ENCODE results near the gene SLC46A3. TPM values are rescaled to one million over a fixed set of nuclear protein-coding genes. Genes with fewer than 3 reads are reported as not detected.

Gene SLC46A3, protein sequence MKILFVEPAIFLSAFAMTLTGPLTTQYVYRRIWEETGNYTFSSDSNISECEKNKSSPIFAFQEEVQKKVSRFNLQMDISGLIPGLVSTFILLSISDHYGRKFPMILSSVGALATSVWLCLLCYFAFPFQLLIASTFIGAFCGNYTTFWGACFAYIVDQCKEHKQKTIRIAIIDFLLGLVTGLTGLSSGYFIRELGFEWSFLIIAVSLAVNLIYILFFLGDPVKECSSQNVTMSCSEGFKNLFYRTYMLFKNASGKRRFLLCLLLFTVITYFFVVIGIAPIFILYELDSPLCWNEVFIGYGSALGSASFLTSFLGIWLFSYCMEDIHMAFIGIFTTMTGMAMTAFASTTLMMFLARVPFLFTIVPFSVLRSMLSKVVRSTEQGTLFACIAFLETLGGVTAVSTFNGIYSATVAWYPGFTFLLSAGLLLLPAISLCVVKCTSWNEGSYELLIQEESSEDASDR
- total RNA-seq, result 1 to 10 TPM; 3.3 to 9.0 (median 6.0) TPM
- polyA plus RNA-seq, result 1 to 10 TPM; 3.5 to 7.2 TPM

DNA sequence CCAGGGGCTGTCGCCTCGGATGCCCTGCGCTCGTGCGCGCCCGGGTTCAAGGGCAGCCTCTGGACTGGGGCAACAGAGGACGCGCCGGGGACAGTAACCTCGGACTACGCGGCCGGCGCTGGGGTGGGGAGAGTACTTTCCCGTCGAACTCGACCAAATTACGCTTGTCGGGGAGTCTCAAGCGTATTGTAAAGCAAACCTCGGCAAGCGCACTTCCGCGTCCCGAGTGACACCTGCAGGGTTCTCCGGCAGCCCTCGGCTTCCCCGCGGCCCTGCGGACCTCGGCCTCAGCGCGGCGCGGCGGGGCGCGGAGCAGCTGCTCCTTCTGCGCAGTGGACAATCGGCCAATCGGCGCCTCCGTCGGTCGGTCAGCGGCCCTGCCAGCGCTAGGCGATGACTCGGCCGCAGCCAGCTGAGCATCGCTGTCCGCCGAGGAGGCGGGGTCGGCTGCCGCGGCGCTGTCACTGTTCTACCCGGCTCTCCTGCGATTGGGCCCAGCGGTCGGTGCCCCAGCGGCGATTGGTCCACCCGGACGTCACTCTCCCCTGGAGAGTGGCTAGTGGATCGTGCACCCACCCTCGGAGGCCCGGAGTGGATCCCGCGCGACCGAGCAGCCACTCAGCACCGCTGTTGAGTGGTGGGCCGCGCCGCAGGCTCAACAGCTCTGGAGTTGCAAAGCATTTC lies at the start of gene SLC46A3:
TSS of gene SLC46A3 (minus strand) at position 428 of the 684 bp plus-strand sequence. CDS start 972 bp downstream, outside the sequence.
- DNase-seq (peak; percentile 97 to 98 (median 98)), FAIRE-seq (no peak)
- intact Hi-C loops (cut with DNase I), result no loop called here

DNA sequence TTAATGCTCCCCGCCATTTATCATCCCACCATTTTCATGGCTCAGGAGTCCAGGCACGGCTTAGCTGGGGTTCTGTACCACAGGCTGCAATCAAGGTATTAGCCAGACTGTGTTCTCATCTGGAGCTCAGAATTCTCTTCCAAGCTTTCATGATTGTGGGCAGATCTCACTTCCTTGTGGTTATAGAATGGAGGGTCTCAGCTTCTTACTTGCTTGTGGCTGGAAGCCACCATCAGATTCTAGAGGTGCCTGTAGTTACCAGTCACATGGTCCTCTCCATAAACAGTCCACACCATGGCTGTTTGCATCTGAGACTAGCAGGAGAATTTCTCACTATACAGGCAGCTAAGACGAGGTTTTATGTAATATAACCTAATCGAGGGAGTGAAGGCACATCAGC lies 45.1 kb upstream of the SLC46A3 start:
- Histone ChIP-seq H3K4me3 (no peak overlapping the region), H3K27me3 (no peaks in the 10 kb centered on the region), H3K27ac (no peak overlapping the region), H3K36me3 (no peaks in the 10 kb centered on the region), H3K9me3 (no peaks in the 10 kb centered on the region), H3K4me1 (no peaks in the 10 kb centered on the region)
- intact Hi-C loops (cut with DNase I), result no loop called here
- 54 to 69% methylated on average over 4 of the region's 4 CpGs for WGBS, 2 donors
- TF ChIP-seq, protein P1, sequence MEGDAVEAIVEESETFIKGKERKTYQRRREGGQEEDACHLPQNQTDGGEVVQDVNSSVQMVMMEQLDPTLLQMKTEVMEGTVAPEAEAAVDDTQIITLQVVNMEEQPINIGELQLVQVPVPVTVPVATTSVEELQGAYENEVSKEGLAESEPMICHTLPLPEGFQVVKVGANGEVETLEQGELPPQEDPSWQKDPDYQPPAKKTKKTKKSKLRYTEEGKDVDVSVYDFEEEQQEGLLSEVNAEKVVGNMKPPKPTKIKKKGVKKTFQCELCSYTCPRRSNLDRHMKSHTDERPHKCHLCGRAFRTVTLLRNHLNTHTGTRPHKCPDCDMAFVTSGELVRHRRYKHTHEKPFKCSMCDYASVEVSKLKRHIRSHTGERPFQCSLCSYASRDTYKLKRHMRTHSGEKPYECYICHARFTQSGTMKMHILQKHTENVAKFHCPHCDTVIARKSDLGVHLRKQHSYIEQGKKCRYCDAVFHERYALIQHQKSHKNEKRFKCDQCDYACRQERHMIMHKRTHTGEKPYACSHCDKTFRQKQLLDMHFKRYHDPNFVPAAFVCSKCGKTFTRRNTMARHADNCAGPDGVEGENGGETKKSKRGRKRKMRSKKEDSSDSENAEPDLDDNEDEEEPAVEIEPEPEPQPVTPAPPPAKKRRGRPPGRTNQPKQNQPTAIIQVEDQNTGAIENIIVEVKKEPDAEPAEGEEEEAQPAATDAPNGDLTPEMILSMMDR (IDR thresholded peaks at IDR 0.05), result no peak
- DNase-seq (no peak), ATAC-seq (no peak), FAIRE-seq (no peak)

More for the DNA sequence above, at the start of gene SLC46A3:
- WGBS, 2 donors, result 1% methylated on average over 69 to 78 of the region's 78 CpGs
- Histone ChIP-seq H3K27ac (peak within 1 kb of the TSS; percentile 80 to 91 (median 82)), H3K27me3 (no peaks in the 10 kb centered on the region), H3K4me1 (peaks cover 0 to 11% (median 10%) of the 10 kb centered on the region in 3 donors), H3K36me3 (no peaks in the 10 kb centered on the region), H3K4me3 (peak within 1 kb of the TSS; percentile 55 to 84 (median 69)), H3K9me3 (no peaks in the 10 kb centered on the region)
- ATAC-seq, result peak; percentile 97 to 99 (median 98)
- TF ChIP-seq, protein P1 (IDR thresholded peaks at IDR 0.05), result no peak

DNA sequence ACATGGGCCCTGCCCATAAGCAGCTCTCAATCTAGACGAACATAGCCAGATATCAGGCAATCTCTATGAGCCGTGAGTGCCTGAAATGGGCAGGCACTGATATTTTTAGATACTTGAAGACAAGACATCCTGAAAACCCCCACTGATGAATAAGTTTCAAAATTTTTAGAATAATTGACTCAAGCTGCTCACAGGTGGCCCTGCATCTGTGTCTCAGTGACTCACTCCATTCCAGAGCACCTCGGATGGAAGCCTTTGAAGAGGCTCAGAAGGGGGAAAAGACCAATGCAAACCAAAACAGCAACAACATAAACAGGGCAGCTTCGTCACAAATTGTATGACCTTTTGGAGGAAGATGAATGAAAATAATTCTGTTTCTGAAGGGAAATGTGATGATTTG lies 42.8 kb upstream of the SLC46A3 start:
- FAIRE-seq (no peak), ATAC-seq (no peak), DNase-seq (no peak)
- Histone ChIP-seq H3K4me3 (no peak overlapping the region), H3K4me1 (peaks cover 0 to 5% (median 0%) of the 10 kb centered on the region in 3 donors), H3K27me3 (no peaks in the 10 kb centered on the region), H3K27ac (no peak overlapping the region), H3K9me3 (peaks cover 0 to 4% (median 0%) of the 10 kb centered on the region in 4 donors), H3K36me3 (no peaks in the 10 kb centered on the region)
- 62 to 70% methylated on average over 4 of the region's 4 CpGs for WGBS, 2 donors
- intact Hi-C loops (cut with DNase I), result no loop called here
- TF ChIP-seq, protein P1 (IDR thresholded peaks at IDR 0.05), result no peak

DNA sequence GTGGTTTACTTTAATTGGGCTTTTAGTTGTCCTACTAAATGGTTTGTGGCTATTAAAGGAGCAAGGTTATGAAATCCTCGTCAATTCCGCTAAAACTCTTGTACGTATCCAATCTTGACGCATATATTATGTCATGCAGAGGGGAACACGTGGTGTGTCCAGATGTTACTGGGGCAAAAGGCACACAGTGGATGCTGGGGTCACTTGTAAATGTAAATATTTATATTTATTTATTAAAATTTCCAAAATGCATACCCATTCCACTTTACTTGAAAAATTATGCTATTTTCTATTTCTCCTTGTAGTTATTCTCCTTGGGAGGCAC lies 36.7 kb upstream of the SLC46A3 start:
- FAIRE-seq (no peak), ATAC-seq (no peak), DNase-seq (no peak)
- peaks cover 0 to 5% (median 0%) of the 10 kb centered on the region in 3 donors for H3K4me1 ChIP-seq
- TF ChIP-seq, protein P1 (IDR thresholded peaks at IDR 0.05), result no peak
- no peaks in the 10 kb centered on the region for H3K27me3 ChIP-seq
- peaks cover 0 to 4% (median 0%) of the 10 kb centered on the region in 4 donors for H3K9me3 ChIP-seq
- WGBS, 2 donors, result 71 to 72% methylated on average over 5 of the region's 5 CpGs
- no peak overlapping the region for H3K4me3 ChIP-seq
- H3K36me3 ChIP-seq, result no peaks in the 10 kb centered on the region
- intact Hi-C loops (cut with DNase I), result no loop called here
- H3K27ac ChIP-seq, result no peak overlapping the region
